T-helper 1 cell treated with Interleukin-12 subunit alpha and Interleukin-12 subunit beta and Interleukin-4 antibody, amounts not matched to agents 30 μg/mL and 1 μg/mL, for 36 hours (primary cell): ENCODE results near the gene MRPS18A.

Source experiments
- H3K27ac Mint-ChIP-seq: one replicate; pipeline ENCODE4 v1.8.0; 2021; ENCODE audit warnings: mild to moderate bottlenecking, mixed read lengths
- H3K27me3 Mint-ChIP-seq: one replicate; pipeline ENCODE4 v1.8.0; 2021; ENCODE audit warnings: low read depth, mixed read lengths
- H3K36me3 Mint-ChIP-seq: one replicate; pipeline ENCODE4 v1.8.0; 2021; ENCODE audit warnings: low read depth, mixed read lengths
- H3K4me1 Mint-ChIP-seq: one replicate; pipeline ENCODE4 v1.8.0; 2021; ENCODE audit warnings: low read depth, mixed read lengths
- H3K4me3 Mint-ChIP-seq: one replicate; pipeline ENCODE4 v1.8.0; 2021; ENCODE audit warnings: mild to moderate bottlenecking, moderate library complexity, mixed read lengths
- H3K9me3 Mint-ChIP-seq: one replicate; pipeline ENCODE4 v1.8.0; 2021; ENCODE audit warnings: mixed read lengths

The MRPS18A gene

GRCh38 chr6:43723737-43724295 is 36.2 kb upstream of the MRPS18A start:
- Mint-ChIP-seq H3K4me3 (no peak overlapping the region), H3K27ac (no peak overlapping the region), H3K9me3 (no peaks in the 10 kb centered on the region), H3K4me1 (peaks cover 22% of the 10 kb centered on the region), H3K27me3 (peaks cover 10% of the 10 kb centered on the region), H3K36me3 (no peaks in the 10 kb centered on the region)

- Mint-ChIP-seq H3K36me3 (no peaks in the 10 kb centered on the region), H3K4me1 (peaks cover 22% of the 10 kb centered on the region), H3K4me3 (peak overlapping the region; percentile 22), H3K27ac (peak overlapping the region; percentile 67), H3K9me3 (no peaks in the 10 kb centered on the region), H3K27me3 (peaks cover 10% of the 10 kb centered on the region)
Measured at GRCh38 chr6:43722920-43723545, 35.4 kb upstream of the MRPS18A start.

GRCh38 chr6:43720999-43721398 is 33.4 kb upstream of the MRPS18A start:
- H3K27ac Mint-ChIP-seq: no peak overlapping the region
- no peaks in the 10 kb centered on the region for H3K9me3 Mint-ChIP-seq
- H3K4me3 Mint-ChIP-seq: no peak overlapping the region
- H3K4me1 Mint-ChIP-seq: peaks cover 22% of the 10 kb centered on the region
- no peaks in the 10 kb centered on the region for H3K36me3 Mint-ChIP-seq
- peaks cover 10% of the 10 kb centered on the region for H3K27me3 Mint-ChIP-seq

- no peak overlapping the region for H3K4me3 Mint-ChIP-seq
- H3K36me3 Mint-ChIP-seq: no peaks in the 10 kb centered on the region
- no peak overlapping the region for H3K27ac Mint-ChIP-seq
- H3K4me1 Mint-ChIP-seq: peaks cover 10% of the 10 kb centered on the region
- no peaks in the 10 kb centered on the region for H3K9me3 Mint-ChIP-seq
- H3K27me3 Mint-ChIP-seq: peaks cover 10% of the 10 kb centered on the region
Measured at GRCh38 chr6:43719511-43719910, 31.9 kb upstream of the MRPS18A start.

GRCh38 chr6:43718387-43719105 is 31.0 kb upstream of the MRPS18A start:
- H3K27ac Mint-ChIP-seq: no peak overlapping the region
- no peaks in the 10 kb centered on the region for H3K36me3 Mint-ChIP-seq
- no peaks in the 10 kb centered on the region for H3K9me3 Mint-ChIP-seq
- peaks cover 13% of the 10 kb centered on the region for H3K27me3 Mint-ChIP-seq
- H3K4me1 Mint-ChIP-seq: peaks cover 2% of the 10 kb centered on the region
- H3K4me3 Mint-ChIP-seq: no peak overlapping the region

- peaks cover 2% of the 10 kb centered on the region for H3K4me1 Mint-ChIP-seq
- H3K27me3 Mint-ChIP-seq: peaks cover 13% of the 10 kb centered on the region
- H3K4me3 Mint-ChIP-seq: no peak overlapping the region
- H3K36me3 Mint-ChIP-seq: no peaks in the 10 kb centered on the region
- no peaks in the 10 kb centered on the region for H3K9me3 Mint-ChIP-seq
- no peak overlapping the region for H3K27ac Mint-ChIP-seq
Measured at GRCh38 chr6:43717822-43718221, 30.2 kb upstream of the MRPS18A start.

- H3K4me1 Mint-ChIP-seq: peaks cover 2% of the 10 kb centered on the region
- H3K9me3 Mint-ChIP-seq: no peaks in the 10 kb centered on the region
- H3K27me3 Mint-ChIP-seq: peaks cover 15% of the 10 kb centered on the region
- no peak overlapping the region for H3K4me3 Mint-ChIP-seq
- H3K36me3 Mint-ChIP-seq: no peaks in the 10 kb centered on the region
- no peak overlapping the region for H3K27ac Mint-ChIP-seq
Measured at GRCh38 chr6:43717389-43717788, 29.8 kb upstream of the MRPS18A start.

- no peak overlapping the region for H3K4me3 Mint-ChIP-seq
- no peaks in the 10 kb centered on the region for H3K36me3 Mint-ChIP-seq
- no peaks in the 10 kb centered on the region for H3K9me3 Mint-ChIP-seq
Measured at GRCh38 chr6:43716099-43716498, 28.5 kb upstream of the MRPS18A start.

GRCh38 chr6:43715056-43715788 is 27.6 kb upstream of the MRPS18A start:
- H3K27me3 Mint-ChIP-seq: peaks cover 26% of the 10 kb centered on the region
- H3K27ac Mint-ChIP-seq: no peak overlapping the region
- H3K9me3 Mint-ChIP-seq: no peaks in the 10 kb centered on the region
- no peaks in the 10 kb centered on the region for H3K36me3 Mint-ChIP-seq
- H3K4me1 Mint-ChIP-seq: peaks cover 2% of the 10 kb centered on the region
- H3K4me3 Mint-ChIP-seq: no peak overlapping the region

More at GRCh38 chr6:43716099-43716498, 28.5 kb upstream of the MRPS18A start:
- peaks cover 2% of the 10 kb centered on the region for H3K4me1 Mint-ChIP-seq
- H3K27ac Mint-ChIP-seq: no peak overlapping the region
- H3K27me3 Mint-ChIP-seq: peaks cover 22% of the 10 kb centered on the region

- H3K4me3 Mint-ChIP-seq: no peak overlapping the region
- H3K4me1 Mint-ChIP-seq: peaks cover 5% of the 10 kb centered on the region
- no peaks in the 10 kb centered on the region for H3K36me3 Mint-ChIP-seq
- H3K27ac Mint-ChIP-seq: no peak overlapping the region
- H3K27me3 Mint-ChIP-seq: peaks cover 24% of the 10 kb centered on the region
- no peaks in the 10 kb centered on the region for H3K9me3 Mint-ChIP-seq
Measured at GRCh38 chr6:43714311-43715055, 26.9 kb upstream of the MRPS18A start.

GRCh38 chr6:43713643-43714310 is 26.2 kb upstream of the MRPS18A start:
- Mint-ChIP-seq H3K4me3 (no peak overlapping the region), H3K27ac (no peak overlapping the region), H3K4me1 (peaks cover 9% of the 10 kb centered on the region), H3K36me3 (no peaks in the 10 kb centered on the region), H3K27me3 (peaks cover 24% of the 10 kb centered on the region), H3K9me3 (no peaks in the 10 kb centered on the region)

- no peak overlapping the region for H3K27ac Mint-ChIP-seq
- no peaks in the 10 kb centered on the region for H3K36me3 Mint-ChIP-seq
- no peak overlapping the region for H3K4me3 Mint-ChIP-seq
- H3K9me3 Mint-ChIP-seq: no peaks in the 10 kb centered on the region
- peaks cover 24% of the 10 kb centered on the region for H3K27me3 Mint-ChIP-seq
- peaks cover 9% of the 10 kb centered on the region for H3K4me1 Mint-ChIP-seq
Measured at GRCh38 chr6:43712579-43712978, 25.0 kb upstream of the MRPS18A start.

GRCh38 chr6:43710576-43710975 is 23.0 kb upstream of the MRPS18A start:
- Mint-ChIP-seq H3K27me3 (peaks cover 36% of the 10 kb centered on the region), H3K27ac (no peak overlapping the region), H3K36me3 (no peaks in the 10 kb centered on the region), H3K4me1 (peaks cover 23% of the 10 kb centered on the region), H3K9me3 (no peaks in the 10 kb centered on the region), H3K4me3 (no peak overlapping the region)
